H9 (cell line): ENCODE results near the gene DCUN1D2. TPM values are rescaled to one million over a fixed set of nuclear protein-coding genes. Genes with fewer than 3 reads are reported as not detected.

ENCODE experiments used
- DNase-seq: peaks from one replicate; pipeline ENCODE4 v3.0.0-alpha.2; 2017
- H2AFZ ChIP-seq: one replicate; pipeline ENCODE4 v1.6.1; 2013; ENCODE audit warnings: mild to moderate bottlenecking, low read length, control low read depth, moderate library complexity
- H2AK5ac ChIP-seq: 2 replicates; pipeline ENCODE4 v1.6.1; 2013; ENCODE audit warnings: low read length, control low read depth, mixed read lengths; ENCODE audit not compliant: insufficient read length
- H2BK120ac ChIP-seq: one replicate; pipeline ENCODE4 v1.6.1; 2013; ENCODE audit warnings: low read depth, mild to moderate bottlenecking, low read length, control low read depth, inconsistent platforms; ENCODE audit not compliant: poor library complexity, severe bottlenecking
- H2BK12ac ChIP-seq: 2 replicates; pipeline ENCODE4 v1.6.1; 2013; ENCODE audit warnings: low read length, control low read depth, mixed read lengths, low read depth; ENCODE audit not compliant: insufficient read length
- H2BK15ac ChIP-seq: 2 replicates; pipeline ENCODE4 v1.6.1; 2013; ENCODE audit warnings: low read depth, low read length, control low read depth
- H2BK20ac ChIP-seq: one replicate; pipeline ENCODE4 v1.6.1; 2013; ENCODE audit warnings: low read depth, mild to moderate bottlenecking, low read length, control low read depth, inconsistent platforms; ENCODE audit not compliant: poor library complexity, severe bottlenecking
- H2BK5ac ChIP-seq: 2 replicates; pipeline ENCODE4 v1.6.1; 2013; ENCODE audit warnings: low read length, control low read depth, mixed read lengths; ENCODE audit not compliant: insufficient read length
- H3K14ac ChIP-seq: 2 replicates; pipeline ENCODE4 v1.6.1; 2013; ENCODE audit warnings: low read length, control low read depth; ENCODE audit not compliant: insufficient read depth
- H3K18ac ChIP-seq: 2 replicates; pipeline ENCODE4 v1.6.1; 2013; ENCODE audit warnings: low read depth, mild to moderate bottlenecking, mixed read lengths, low read length, control low read depth; ENCODE audit not compliant: insufficient read length
- H3K23ac ChIP-seq: 2 replicates; pipeline ENCODE4 v1.6.1; 2013; ENCODE audit warnings: low read length, control low read depth, mixed read lengths, low read depth; ENCODE audit not compliant: insufficient read length
- H3K23me2 ChIP-seq: 2 replicates; pipeline ENCODE4 v1.6.1; 2013; ENCODE audit warnings: low read depth, mild to moderate bottlenecking, mixed read lengths, low read length, control low read depth; ENCODE audit not compliant: insufficient read length, poor library complexity, severe bottlenecking
- H3K27ac ChIP-seq: 2 replicates; pipeline ENCODE4 v1.5.1; 2013; ENCODE audit warnings: low read length, control low read depth, mixed read lengths, low read depth; ENCODE audit not compliant: insufficient read length
- H3K27me3 ChIP-seq: 2 replicates; pipeline ENCODE4 v1.6.1; 2013; ENCODE audit warnings: low read length, control low read depth, inconsistent platforms; ENCODE audit not compliant: insufficient read depth
- H3K4ac ChIP-seq: 2 replicates; pipeline ENCODE4 v1.6.1; 2013; ENCODE audit warnings: low read depth, mild to moderate bottlenecking, control low read depth, inconsistent platforms, low read length, moderate library complexity
- H3K4me1 ChIP-seq: 2 replicates; pipeline ENCODE4 v1.6.1; 2013; ENCODE audit warnings: low read length, control low read depth, inconsistent platforms; ENCODE audit not compliant: insufficient read depth
- H3K4me2 ChIP-seq: 2 replicates; pipeline ENCODE4 v1.6.1; 2013; ENCODE audit warnings: low read length, control low read depth, mixed read lengths; ENCODE audit not compliant: insufficient read length, insufficient read depth
- H3K56ac ChIP-seq: 2 replicates; pipeline ENCODE4 v1.6.1; 2013; ENCODE audit warnings: low read depth, mild to moderate bottlenecking, mixed read lengths, low read length, control low read depth; ENCODE audit not compliant: insufficient read length
- H3K79me1 ChIP-seq: 2 replicates; pipeline ENCODE4 v1.6.1; 2013; ENCODE audit warnings: low read depth, mild to moderate bottlenecking, moderate library complexity, low read length, control low read depth, inconsistent platforms; ENCODE audit not compliant: insufficient read depth, poor library complexity, severe bottlenecking
- H3K79me2 ChIP-seq: 2 replicates; pipeline ENCODE4 v1.6.1; 2013; ENCODE audit warnings: low read length, control low read depth, inconsistent platforms; ENCODE audit not compliant: insufficient read depth
- H3K9ac ChIP-seq: 2 replicates; pipeline ENCODE4 v1.6.1; 2013; ENCODE audit warnings: low read length, control low read depth, mixed read lengths; ENCODE audit not compliant: insufficient read length; ENCODE audit errors: extremely low read depth
- H3K9me3 ChIP-seq: one replicate; pipeline ENCODE4 v1.6.1; 2013; ENCODE audit warnings: low read depth, low read length, inconsistent platforms; ENCODE audit not compliant: control insufficient read depth
- H3T11ph ChIP-seq: one replicate; pipeline ENCODE4 v1.6.1; 2013; ENCODE audit warnings: mild to moderate bottlenecking, low read length, control low read depth, inconsistent platforms
- H4K20me1 ChIP-seq: one replicate; pipeline ENCODE4 v1.6.1; 2013; ENCODE audit not compliant: control insufficient read depth, insufficient read length, insufficient read depth
- H4K5ac ChIP-seq: 2 replicates; pipeline ENCODE4 v1.6.1; 2013; ENCODE audit warnings: low read depth, mild to moderate bottlenecking, mixed read lengths, low read length, control low read depth; ENCODE audit not compliant: insufficient read length
- H4K8ac ChIP-seq: replicated peaks from 2 replicates; pipeline ENCODE4 v1.6.1; 2013; ENCODE audit warnings: low read length, control low read depth, mixed read lengths, low read depth; ENCODE audit not compliant: insufficient read length
- H4K91ac ChIP-seq: 2 replicates; pipeline ENCODE4 v1.6.1; 2013; ENCODE audit warnings: low read depth, mild to moderate bottlenecking, moderate library complexity, mixed read lengths, low read length, control low read depth; ENCODE audit not compliant: insufficient read length
- H3K27ac Mint-ChIP-seq, 3 experiments: 2 replicates in 2 of 3; 3 replicates in 1 of 3; pipeline ENCODE4 v1.8.0; 2020 to 2021; ENCODE audit warnings: mixed read lengths in 3 of 3, mild to moderate bottlenecking in 1 of 3, moderate library complexity in 1 of 3
- H3K27me3 Mint-ChIP-seq: 2 replicates; pipeline ENCODE4 v1.8.0; 2021; ENCODE audit warnings: low read depth, mild to moderate bottlenecking, moderate library complexity, mixed read lengths
- H3K36me3 Mint-ChIP-seq, 3 experiments: 2 replicates in 2 of 3; 3 replicates in 1 of 3; pipeline ENCODE4 v1.8.0; 2020 to 2021; ENCODE audit warnings: low read depth in 3 of 3, mixed read lengths in 3 of 3; ENCODE audit not compliant: insufficient read depth in 1 of 3
- H3K4me1 Mint-ChIP-seq, 2 experiments: 2 replicates each; pipeline ENCODE4 v1.8.0; 2020; ENCODE audit warnings: mixed read lengths in 2 of 2
- H3K4me3 Mint-ChIP-seq, 2 experiments: 2 replicates in 1 of 2; 3 replicates in 1 of 2; pipeline ENCODE4 v1.8.0; 2020 to 2021; ENCODE audit warnings: mild to moderate bottlenecking in 2 of 2, mixed read lengths in 2 of 2, moderate library complexity in 1 of 2
- H3K9me3 Mint-ChIP-seq, 2 experiments: 2 replicates in 1 of 2; 3 replicates in 1 of 2; pipeline ENCODE4 v1.8.0; 2020; ENCODE audit warnings: mild to moderate bottlenecking in 2 of 2, mixed read lengths in 2 of 2, moderate library complexity in 1 of 2
- WGBS: extraction: QIAGEN DNeasy Blood & Tissue Kit; methylation state at CpG from one replicate; pipeline ENCODE4 v1.1.7; 2013; ENCODE audit warnings: missing lambda C conversion rate, low lambda C conversion rate, mixed read lengths; ENCODE audit not compliant: insufficient read length; ENCODE audit errors: extremely low coverage; 5-methylcytosine and 5-hydroxymethylcytosine counted together
- total RNA-seq: library from RNA; stranded (reverse); gene quantifications from 2 replicates; pipeline ENCODE4 v1.2.1, GENCODE V29; 2021
- TF ChIP-seq, protein P1 (sequence below): fragments of 200-600 bp; sonication (generic); conservative IDR thresholded peaks from 3 replicates; pipeline ENCODE4 v1.8.0; 2021; ENCODE audit warnings: antibody characterized with exemption, mild to moderate bottlenecking

DCUN1D2 gene
- total RNA-seq, 1 experiment from 2014 or later, result 36.8 TPM

DNA sequence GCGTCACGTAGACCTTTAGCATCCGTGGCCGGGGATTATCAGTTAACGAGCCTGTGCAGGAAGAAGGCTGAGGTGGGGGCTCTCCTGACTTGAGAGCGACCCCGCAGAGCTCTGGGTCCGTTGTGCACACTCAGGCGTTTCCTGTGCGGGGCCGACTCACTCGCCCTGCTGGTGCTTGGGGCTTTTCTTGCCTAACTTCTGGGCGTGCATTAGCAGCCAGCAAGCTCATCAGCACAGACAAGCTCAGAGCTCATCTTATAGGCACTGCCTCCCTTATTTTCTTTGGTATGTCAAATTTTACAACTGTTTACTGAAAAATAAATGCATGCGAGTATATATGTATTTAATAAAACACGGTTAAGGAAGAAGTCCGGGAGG, 60.9 kb downstream of the DCUN1D2 start:
- no peak overlapping the region for H2BK120ac ChIP-seq
- Mint-ChIP-seq H3K27ac (no peak overlapping the region), H3K27me3 (no peaks in the 10 kb centered on the region)

More for the DNA sequence above, 60.9 kb downstream of the DCUN1D2 start:
- Histone ChIP-seq H2BK5ac (no peak overlapping the region), H4K8ac (no peak overlapping the region), H3K79me2 (no peaks in the 10 kb centered on the region), H3K4me1 (no peaks in the 10 kb centered on the region), H3K27ac (no peak overlapping the region), H2AK5ac (no peak overlapping the region), H3K27me3 (no peaks in the 10 kb centered on the region), H3K14ac (no peak overlapping the region), H3K9me3 (no peaks in the 10 kb centered on the region), H3K9ac (no peak overlapping the region), H3K56ac (no peak overlapping the region), H4K5ac (no peak overlapping the region), H3T11ph (no peak overlapping the region), H2AFZ (no peak overlapping the region), H3K23me2 (no peaks in the 10 kb centered on the region), H3K79me1 (no peaks in the 10 kb centered on the region), H3K23ac (no peak overlapping the region), H4K20me1 (no peaks in the 10 kb centered on the region), H4K91ac (no peak overlapping the region), H3K4ac (no peak overlapping the region), H2BK20ac (no peak overlapping the region), H2BK12ac (no peak overlapping the region), H2BK15ac (no peak overlapping the region), H3K4me2 (no peak overlapping the region), H3K18ac (no peak overlapping the region)
- DNase-seq, result no peak
- WGBS, result no CpG with 5 or more reads among the region's 16 CpGs
- H3K4me1 Mint-ChIP-seq, result peaks cover 0 to 5% of the 10 kb centered on the region in 2 experiments; a peak in 2 of 4 replicates
- TF ChIP-seq, protein P1, sequence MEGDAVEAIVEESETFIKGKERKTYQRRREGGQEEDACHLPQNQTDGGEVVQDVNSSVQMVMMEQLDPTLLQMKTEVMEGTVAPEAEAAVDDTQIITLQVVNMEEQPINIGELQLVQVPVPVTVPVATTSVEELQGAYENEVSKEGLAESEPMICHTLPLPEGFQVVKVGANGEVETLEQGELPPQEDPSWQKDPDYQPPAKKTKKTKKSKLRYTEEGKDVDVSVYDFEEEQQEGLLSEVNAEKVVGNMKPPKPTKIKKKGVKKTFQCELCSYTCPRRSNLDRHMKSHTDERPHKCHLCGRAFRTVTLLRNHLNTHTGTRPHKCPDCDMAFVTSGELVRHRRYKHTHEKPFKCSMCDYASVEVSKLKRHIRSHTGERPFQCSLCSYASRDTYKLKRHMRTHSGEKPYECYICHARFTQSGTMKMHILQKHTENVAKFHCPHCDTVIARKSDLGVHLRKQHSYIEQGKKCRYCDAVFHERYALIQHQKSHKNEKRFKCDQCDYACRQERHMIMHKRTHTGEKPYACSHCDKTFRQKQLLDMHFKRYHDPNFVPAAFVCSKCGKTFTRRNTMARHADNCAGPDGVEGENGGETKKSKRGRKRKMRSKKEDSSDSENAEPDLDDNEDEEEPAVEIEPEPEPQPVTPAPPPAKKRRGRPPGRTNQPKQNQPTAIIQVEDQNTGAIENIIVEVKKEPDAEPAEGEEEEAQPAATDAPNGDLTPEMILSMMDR, result no peak
- no peak overlapping the region for H3K4me3 Mint-ChIP-seq
- H3K9me3 Mint-ChIP-seq, result no peaks in the 10 kb centered on the region
- H3K36me3 Mint-ChIP-seq, result peaks cover 0 to 4% (median 0%) of the 10 kb centered on the region in 3 experiments; a peak in 1 of 7 replicates
